Glutamatergic neuron (in vitro differentiated cells): ENCODE results near the gene NSUN2. TPM values are rescaled to one million over a fixed set of nuclear protein-coding genes. Genes with fewer than 3 reads are reported as not detected.

Experiments
- DNase-seq: peaks from one replicate; pipeline ENCODE4 v3.0.0; 2022
- H3K27ac Mint-ChIP-seq: one replicate; pipeline ENCODE4 v1.8.0; 2020; ENCODE audit warnings: mild to moderate bottlenecking, mixed read lengths, inconsistent platforms; ENCODE audit not compliant: unreplicated experiment
- H3K27me3 Mint-ChIP-seq: one replicate; pipeline ENCODE4 v1.8.0; 2020; ENCODE audit warnings: mild to moderate bottlenecking, moderate library complexity, mixed read lengths, inconsistent platforms; ENCODE audit not compliant: unreplicated experiment
- H3K36me3 Mint-ChIP-seq: one replicate; pipeline ENCODE4 v1.8.0; 2020; ENCODE audit warnings: mild to moderate bottlenecking, mixed read lengths, inconsistent platforms; ENCODE audit not compliant: unreplicated experiment
- H3K4me1 Mint-ChIP-seq: one replicate; pipeline ENCODE4 v1.8.0; 2020; ENCODE audit warnings: mild to moderate bottlenecking, low read depth, mixed read lengths, inconsistent platforms; ENCODE audit not compliant: unreplicated experiment
- H3K4me3 Mint-ChIP-seq: one replicate; pipeline ENCODE4 v1.8.0; 2020; ENCODE audit warnings: mild to moderate bottlenecking, mixed read lengths, inconsistent platforms; ENCODE audit not compliant: unreplicated experiment
- H3K9me3 Mint-ChIP-seq: one replicate; pipeline ENCODE4 v1.8.0; 2020; ENCODE audit warnings: mild to moderate bottlenecking, moderate library complexity, mixed read lengths, inconsistent platforms; ENCODE audit not compliant: unreplicated experiment
- total RNA-seq: library from RNA; stranded (reverse); fragmentation: NEBNext Ultra II Directional; extraction: Animal tissue kit (Norgen Biotek cat#: 25700); gene quantifications from one replicate; pipeline ENCODE4 v1.2.1, GENCODE V29; 2021; ENCODE audit not compliant: unreplicated experiment
- TF ChIP-seq, protein P1 (sequence below): fragments of 200-600 bp; sonication (generic); IDR thresholded peaks from one replicate; pipeline ENCODE4 v1.5.0; 2021; ENCODE audit not compliant: partially characterized antibody, unreplicated experiment

The NSUN2 gene
- total RNA-seq, 1 donor from 2014 or later = 60.3 TPM

DNA sequence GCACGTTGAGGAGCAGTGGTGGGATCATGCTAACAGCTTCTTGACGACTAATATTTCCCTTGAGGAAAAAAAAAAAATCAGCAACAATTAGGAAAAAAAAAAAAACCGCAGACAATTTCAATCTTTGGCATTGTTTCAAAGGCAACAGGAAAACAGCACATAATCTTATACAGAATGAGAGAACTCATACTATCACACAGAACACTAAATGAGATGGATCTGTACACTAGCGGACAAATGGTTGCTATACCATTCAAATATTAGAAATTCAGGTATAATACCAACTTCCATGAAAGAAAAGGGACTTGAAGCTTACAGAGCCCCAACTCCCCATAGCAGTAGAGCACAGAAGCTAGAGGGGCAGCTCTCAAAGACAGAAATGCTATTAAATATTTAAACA lies 9.6 kb downstream of the NSUN2 start:
- TF ChIP-seq, protein P1, sequence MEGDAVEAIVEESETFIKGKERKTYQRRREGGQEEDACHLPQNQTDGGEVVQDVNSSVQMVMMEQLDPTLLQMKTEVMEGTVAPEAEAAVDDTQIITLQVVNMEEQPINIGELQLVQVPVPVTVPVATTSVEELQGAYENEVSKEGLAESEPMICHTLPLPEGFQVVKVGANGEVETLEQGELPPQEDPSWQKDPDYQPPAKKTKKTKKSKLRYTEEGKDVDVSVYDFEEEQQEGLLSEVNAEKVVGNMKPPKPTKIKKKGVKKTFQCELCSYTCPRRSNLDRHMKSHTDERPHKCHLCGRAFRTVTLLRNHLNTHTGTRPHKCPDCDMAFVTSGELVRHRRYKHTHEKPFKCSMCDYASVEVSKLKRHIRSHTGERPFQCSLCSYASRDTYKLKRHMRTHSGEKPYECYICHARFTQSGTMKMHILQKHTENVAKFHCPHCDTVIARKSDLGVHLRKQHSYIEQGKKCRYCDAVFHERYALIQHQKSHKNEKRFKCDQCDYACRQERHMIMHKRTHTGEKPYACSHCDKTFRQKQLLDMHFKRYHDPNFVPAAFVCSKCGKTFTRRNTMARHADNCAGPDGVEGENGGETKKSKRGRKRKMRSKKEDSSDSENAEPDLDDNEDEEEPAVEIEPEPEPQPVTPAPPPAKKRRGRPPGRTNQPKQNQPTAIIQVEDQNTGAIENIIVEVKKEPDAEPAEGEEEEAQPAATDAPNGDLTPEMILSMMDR = no peak
- Mint-ChIP-seq H3K27me3 (peaks cover 2% of the 10 kb centered on the region), H3K4me3 (no peak overlapping the region), H3K9me3 (no peaks in the 10 kb centered on the region), H3K27ac (no peak overlapping the region), H3K4me1 (no peaks in the 10 kb centered on the region), H3K36me3 (peaks cover 3% of the 10 kb centered on the region)
- no peak for DNase-seq

DNA sequence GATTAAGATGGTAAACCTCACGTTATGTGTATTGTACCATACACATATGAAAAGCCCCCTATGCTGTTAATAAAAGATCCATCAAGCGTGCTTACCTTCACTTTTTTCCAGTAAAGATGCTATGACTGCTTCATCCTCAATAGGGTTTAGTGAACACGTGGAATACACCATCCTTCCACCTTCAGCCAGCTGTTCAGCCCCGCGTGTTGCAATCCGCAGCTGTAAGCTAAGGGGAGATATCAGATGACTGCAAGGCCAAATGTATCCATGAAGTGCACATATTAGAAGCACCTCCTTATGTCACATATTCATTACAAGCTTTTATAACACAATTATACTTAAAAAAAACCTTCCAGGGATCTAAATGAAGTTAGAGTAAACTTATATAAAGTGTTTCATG lies 16.2 kb downstream of the NSUN2 start:
- TF ChIP-seq, protein P1 = no peak
- Mint-ChIP-seq H3K36me3 (peaks cover 7% of the 10 kb centered on the region), H3K27me3 (no peaks in the 10 kb centered on the region), H3K4me1 (no peaks in the 10 kb centered on the region), H3K4me3 (no peak overlapping the region), H3K27ac (no peak overlapping the region), H3K9me3 (no peaks in the 10 kb centered on the region)
- DNase-seq = no peak

DNA sequence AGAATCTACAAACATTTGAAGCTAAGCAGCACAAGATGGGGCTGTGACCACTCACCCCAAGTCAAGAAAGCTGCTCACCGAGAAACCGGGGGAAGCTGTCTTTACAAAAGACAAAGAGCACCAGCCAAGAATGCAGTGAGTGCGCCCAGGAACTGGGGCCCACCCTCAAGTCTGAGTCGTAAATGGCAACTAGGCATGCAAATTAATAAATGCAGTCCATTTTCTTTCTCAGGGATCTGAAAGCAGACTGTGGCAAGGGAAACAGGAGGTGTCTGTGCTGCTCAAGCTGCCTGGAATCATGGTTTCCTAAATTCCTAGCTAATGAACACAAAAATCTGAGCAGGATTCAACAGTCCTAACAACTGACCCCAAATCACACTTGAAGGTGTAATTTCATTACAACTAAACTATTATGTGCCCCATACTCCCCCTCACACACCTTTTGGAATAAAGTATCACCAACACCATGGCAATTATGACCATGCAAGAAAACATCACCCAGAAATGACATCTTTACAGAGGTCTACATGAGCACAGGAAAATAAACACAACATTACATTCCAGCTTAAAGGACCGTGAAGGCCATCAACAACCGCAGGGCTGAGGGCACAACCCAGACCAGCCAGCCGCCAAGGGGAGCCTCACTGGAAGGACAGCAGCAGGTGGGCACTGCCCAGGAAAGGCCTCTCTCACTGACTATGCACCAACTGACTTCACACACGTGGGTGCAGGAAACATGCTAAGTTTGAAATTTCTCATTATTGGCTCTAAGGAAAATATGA lies 17.6 kb downstream of the NSUN2 start:
- H3K36me3 Mint-ChIP-seq = peaks cover 7% of the 10 kb centered on the region
- no peak for DNase-seq
- H3K4me1 Mint-ChIP-seq = no peaks in the 10 kb centered on the region
- TF ChIP-seq, protein P1 = no peak
- H3K27ac Mint-ChIP-seq = peak overlapping the region; percentile 15
- H3K4me3 Mint-ChIP-seq = no peak overlapping the region
- H3K9me3 Mint-ChIP-seq = no peaks in the 10 kb centered on the region
- H3K27me3 Mint-ChIP-seq = no peaks in the 10 kb centered on the region

DNA sequence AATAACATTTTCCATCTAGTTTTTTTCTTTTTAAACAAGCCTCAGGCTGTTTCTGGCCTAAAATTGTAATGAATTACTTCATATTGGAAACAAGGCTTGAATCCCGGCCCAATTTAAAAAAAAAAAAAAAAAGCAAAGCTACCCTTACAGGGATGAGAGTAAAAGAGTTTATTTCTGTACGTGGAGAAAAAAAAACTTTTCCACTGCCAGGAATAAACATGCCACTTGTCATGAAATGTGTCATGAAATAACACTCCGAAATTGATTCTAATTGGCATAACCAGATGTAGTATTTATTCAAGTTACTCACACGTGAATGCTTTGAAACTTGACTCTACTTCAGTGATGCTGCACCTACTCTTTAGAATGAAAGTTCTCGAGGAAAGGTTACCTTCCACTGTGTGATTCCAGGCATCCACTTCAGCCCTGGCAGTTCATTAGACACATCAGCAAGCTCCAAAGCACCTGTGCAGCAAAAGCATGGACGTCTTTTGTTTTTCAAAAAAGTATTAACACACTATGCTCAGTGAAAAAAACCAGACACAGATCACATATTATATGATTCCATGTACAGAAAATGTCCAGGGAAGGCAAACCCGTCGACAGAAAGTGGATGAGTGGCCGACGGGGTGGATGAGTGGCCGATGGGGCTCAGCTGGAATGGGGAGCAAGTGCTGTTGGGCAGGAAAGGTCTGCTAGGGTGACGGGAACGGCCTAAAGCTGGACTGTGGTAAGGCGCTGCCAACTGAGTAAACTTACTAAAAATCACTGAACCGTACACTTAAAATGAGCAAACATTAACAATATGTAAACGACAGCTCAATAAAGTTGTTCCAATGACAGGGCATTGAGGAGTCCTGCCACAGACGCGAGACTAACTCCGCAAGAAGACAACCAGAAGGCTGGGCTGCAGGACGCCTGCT lies 21.2 kb downstream of the NSUN2 start:
- Mint-ChIP-seq H3K9me3 (no peaks in the 10 kb centered on the region), H3K4me3 (no peak overlapping the region), H3K4me1 (peaks cover 2% of the 10 kb centered on the region), H3K27me3 (no peaks in the 10 kb centered on the region), H3K36me3 (peaks cover 7% of the 10 kb centered on the region), H3K27ac (no peak overlapping the region)
- DNase-seq = no peak
- TF ChIP-seq, protein P1 = no peak
